ENCODE data around the gene CSAD.
"Not testable (repeated sequence)": the region's sequence is repeated elsewhere in the genome, so short reads cannot be mapped to it uniquely, and the experiment has no call there.

CSAD gene

GRCh38 chr12:53217931-53218307 lies 37.2 kb upstream of the CSAD start:
- no peak for DNase-seq (ENCODE audit: low spot score)

- no peak for DNase-seq (ENCODE audit: low spot score)
Observed at GRCh38 chr12:53217051-53217930, 36.6 kb upstream of the CSAD start.

GRCh38 chr12:53215497-53215896 lies 34.8 kb upstream of the CSAD start:
- no peak for DNase-seq (ENCODE audit: low spot score)

GRCh38 chr12:53214687-53215455 lies 34.1 kb upstream of the CSAD start:
- DNase-seq (ENCODE audit: low spot score), result no peak

- no peak for DNase-seq (ENCODE audit: low spot score)
Observed at GRCh38 chr12:53214221-53214620, 33.5 kb upstream of the CSAD start.

GRCh38 chr12:53213348-53213747 lies 32.6 kb upstream of the CSAD start:
- peak; percentile 88 for DNase-seq (ENCODE audit: low spot score)

- DNase-seq (ENCODE audit: low spot score), result no peak
Observed at GRCh38 chr12:53212931-53213330, 32.2 kb upstream of the CSAD start.

- no peak for DNase-seq (ENCODE audit: low spot score)
Observed at GRCh38 chr12:53211476-53212381, 31.0 kb upstream of the CSAD start.

GRCh38 chr12:53210843-53211242 lies 30.1 kb upstream of the CSAD start:
- no peak for DNase-seq (ENCODE audit: low spot score)

GRCh38 chr12:53208877-53209463 lies 28.2 kb upstream of the CSAD start:
- no peak for DNase-seq (ENCODE audit: low spot score)

- DNase-seq (ENCODE audit: low spot score), result no peak
Observed at GRCh38 chr12:53208435-53208834, 27.7 kb upstream of the CSAD start.

- DNase-seq (ENCODE audit: low spot score), result no peak
Observed at GRCh38 chr12:53207042-53207441, 26.3 kb upstream of the CSAD start, which contains the start of gene ITGB7. Gene ITGB7 (minus strand): TSS chr12:53207251. CDS start chr12:53200443, 6,808 bp downstream.

- DNase-seq (ENCODE audit: low spot score), result no peak
Observed at GRCh38 chr12:53205747-53206419, 25.2 kb upstream of the CSAD start.

- DNase-seq (ENCODE audit: low spot score), result no peak
Observed at GRCh38 chr12:53204351-53204750, 23.6 kb upstream of the CSAD start.

- DNase-seq (ENCODE audit: low spot score), result not testable (repeated sequence)
Observed at GRCh38 chr12:53202316-53202715, 21.6 kb upstream of the CSAD start.

- DNase-seq (ENCODE audit: low spot score), result no peak
Observed at GRCh38 chr12:53201639-53202038, 20.9 kb upstream of the CSAD start.

- DNase-seq (ENCODE audit: low spot score), result no peak
Observed at GRCh38 chr12:53201177-53201541, 20.4 kb upstream of the CSAD start.

- no peak for DNase-seq (ENCODE audit: low spot score)
Observed at GRCh38 chr12:53200458-53201176, 19.9 kb upstream of the CSAD start.

GRCh38 chr12:53200107-53200457 lies 19.4 kb upstream of the CSAD start:
- no peak for DNase-seq (ENCODE audit: low spot score)

GRCh38 chr12:53199700-53200099 lies 19.0 kb upstream of the CSAD start:
- DNase-seq (ENCODE audit: low spot score), result no peak

Measured in COLO829 (cell line).